ENCODE results near the gene ZNF667. TPM values are rescaled to one million over a fixed set of nuclear protein-coding genes. Genes with fewer than 3 reads are reported as not detected.

Gene ZNF667
- 0.72 and 2.2 TPM in 2 replicates for total RNA-seq

DNA sequence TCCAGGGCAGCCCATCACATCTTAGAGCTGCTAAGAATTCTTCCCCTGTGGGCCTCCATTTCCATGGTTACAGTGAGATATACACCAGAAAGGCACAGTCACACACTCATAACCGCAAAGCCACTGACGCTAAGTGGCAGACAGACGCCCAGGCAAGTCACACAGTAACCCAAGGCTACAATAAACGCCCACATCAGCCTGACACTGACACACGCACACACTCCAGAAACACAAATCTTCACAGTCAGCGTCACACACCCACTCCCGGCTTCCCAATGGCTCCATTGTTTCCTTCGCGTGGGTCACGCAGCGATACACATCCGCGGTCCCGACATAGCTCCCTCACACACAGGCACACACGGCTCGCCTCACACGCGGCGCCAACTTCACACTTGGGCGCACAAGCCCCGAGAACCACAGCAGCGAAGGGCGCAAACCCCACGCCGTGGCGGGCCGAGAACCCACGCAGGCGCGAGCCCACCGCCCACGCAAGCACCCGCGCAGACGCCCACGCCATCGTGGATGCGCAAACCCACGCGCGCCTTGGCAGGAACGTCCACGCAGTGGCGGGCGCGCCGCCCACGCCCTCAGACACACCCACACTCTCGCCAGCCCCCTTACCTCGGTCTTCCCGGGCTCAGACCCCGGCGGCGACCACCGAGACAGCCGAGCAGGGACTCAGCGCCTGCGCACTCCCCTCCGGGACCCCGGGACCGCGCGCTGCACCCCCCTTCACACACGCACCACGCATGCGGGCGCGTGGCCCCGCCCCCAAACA lies at the start of gene ZNF667:
Gene ZNF667 (minus strand): TSS at position 695 of the 778 bp plus-strand sequence. CDS start 14,975 bp downstream, outside the sequence.

GRCh38 chr19:56507446-56508289 lies 30.5 kb upstream of the ZNF667 start, which contains the start of gene ZNF471:
Gene ZNF471 (plus strand): TSS chr19:56507855. CDS start chr19:56511572, 3,717 bp downstream.

DNA sequence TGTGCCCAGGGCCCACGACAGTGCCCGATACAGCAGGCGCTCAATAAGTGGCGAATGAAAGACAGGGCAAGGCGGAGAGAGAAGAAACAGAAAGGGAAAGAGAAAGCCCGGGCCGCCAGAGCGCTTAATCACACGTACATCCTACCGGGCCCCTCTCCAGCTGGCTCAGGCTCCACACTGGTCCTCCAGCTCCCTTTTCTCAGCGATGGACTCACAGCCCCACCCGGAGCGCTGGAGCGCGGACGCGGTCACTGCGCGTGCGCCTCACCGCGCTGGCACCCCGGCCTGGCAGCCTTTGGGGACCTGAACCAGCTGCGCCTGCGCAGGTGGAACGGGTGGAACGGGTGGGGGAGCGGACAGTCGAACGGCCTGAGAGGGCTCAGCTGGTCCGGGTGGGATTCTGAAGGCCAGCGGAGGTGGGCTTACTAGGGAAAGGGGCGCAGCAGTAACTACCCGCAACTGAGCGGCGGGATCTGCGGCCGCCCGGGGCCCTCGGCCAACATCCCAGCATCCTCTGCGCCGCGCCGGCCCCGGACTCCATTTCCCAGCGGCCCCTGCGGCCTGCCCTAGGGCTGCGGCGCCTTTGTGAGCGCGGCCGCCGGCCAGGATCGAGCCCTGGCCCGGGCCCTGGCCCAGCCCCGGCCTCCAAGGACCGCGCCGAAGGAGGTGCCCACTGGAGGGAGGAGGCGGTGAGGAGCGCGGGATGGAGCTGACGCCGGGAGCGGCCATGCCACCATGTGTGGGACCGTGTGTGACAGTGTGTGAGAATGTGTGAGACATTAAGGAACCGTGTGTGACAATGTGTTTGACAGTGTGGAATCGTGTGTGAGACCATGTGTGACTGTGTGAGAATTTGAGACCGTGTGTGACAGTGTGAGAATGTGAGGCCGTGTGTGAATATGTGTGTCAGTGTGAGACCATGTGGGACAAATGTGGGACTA lies 73.1 kb downstream of the ZNF667 start, which contains the start of gene ZNF583:
Gene ZNF583 (plus strand): TSS at position 569 of the 941 bp plus-strand sequence. CDS start 2,783 bp downstream, outside the sequence.

DNA sequence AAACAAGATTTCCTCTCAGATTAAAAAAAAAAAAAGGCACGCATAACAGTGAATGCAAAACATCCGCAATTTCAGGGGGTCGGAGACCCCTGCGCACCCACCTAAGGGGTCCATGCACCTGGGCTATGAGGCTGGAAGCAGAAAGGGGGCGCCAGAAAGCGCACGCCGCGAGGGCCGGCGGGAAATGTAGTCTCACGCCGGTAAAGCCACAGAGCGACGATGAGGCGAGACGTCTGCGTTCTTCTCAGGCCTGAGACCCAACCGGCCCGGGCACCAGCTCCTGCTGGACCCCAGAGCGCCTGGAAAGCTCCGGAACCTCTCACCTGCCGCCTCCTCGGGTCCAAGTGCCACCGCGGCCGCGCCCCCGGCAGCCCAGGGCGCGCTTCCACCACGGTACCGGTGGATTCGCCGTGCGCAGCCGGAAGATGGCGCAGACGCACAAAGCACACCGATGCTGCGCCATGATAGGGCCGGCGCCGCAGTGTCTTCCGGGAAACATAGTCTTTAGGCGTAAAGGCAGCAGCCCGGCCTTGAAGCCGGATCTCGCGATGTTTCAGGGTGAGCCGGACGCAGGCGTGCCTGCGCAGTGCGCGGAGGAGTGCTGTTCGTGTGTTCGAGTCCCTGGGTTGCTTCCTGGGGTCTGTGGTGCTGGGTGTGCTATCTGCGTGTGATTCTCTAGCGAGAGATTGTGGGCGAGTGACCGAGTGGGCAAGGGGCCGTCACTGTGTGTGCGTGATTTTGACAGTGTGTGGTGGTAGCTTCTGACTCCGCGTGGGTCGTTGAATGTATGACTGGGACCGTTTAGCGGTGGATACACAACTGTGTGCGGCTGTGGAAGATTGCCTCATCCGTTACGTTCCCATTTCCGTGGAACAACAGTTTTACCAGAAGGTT lies 83.8 kb downstream of the ZNF667 start, which contains the start of gene ZNF582:
Gene ZNF582 (minus strand): TSS at position 416 of the 894 bp plus-strand sequence. CDS start 1,782 bp downstream, outside the sequence.

Other genes starting within 250 kb of the ZNF667 start
- 0.46 and 2.2 TPM in 2 replicates for gene EDDM13, start 204.6 kb downstream of the ZNF667 start, total RNA-seq
- gene ZSCAN5A, start 162.5 kb downstream of the ZNF667 start, total RNA-seq, result 2.6 and 4.2 TPM in 2 replicates
- gene ZNF582, start 83.8 kb downstream of the ZNF667 start, total RNA-seq, result 1.7 and 1.9 TPM in 2 replicates
- 0.70 and 3.7 TPM in 2 replicates for gene ZNF583, start 73.0 kb downstream of the ZNF667 start, total RNA-seq
- 0.80 and 1.9 TPM in 2 replicates for gene ZNF471, start 30.5 kb upstream of the ZNF667 start, total RNA-seq
- gene ZFP28, start 61.6 kb upstream of the ZNF667 start, total RNA-seq, result 6.8 and 9.9 TPM in 2 replicates
- gene ZNF470, start 90.1 kb upstream of the ZNF667 start, total RNA-seq, result 2.2 and 3.1 TPM in 2 replicates
- gene ZNF71, start 118.0 kb upstream of the ZNF667 start, total RNA-seq, result 7.0 and 8.2 TPM in 2 replicates
- 0.08 TPM in 1 of 2 replicates, not detected in the other for gene SMIM17, start 165.8 kb upstream of the ZNF667 start, total RNA-seq
- not detected in 2 replicates for gene ZNF835, start 194.4 kb upstream of the ZNF667 start, total RNA-seq

Measured in hair follicular keratinocyte (primary cell).